Stimulated activated CD4-positive, alpha-beta T cell treated with anti-CD3 and anti-CD28 coated beads, TNF-alpha, amount 100 ng/mL, for 1 hour (primary cell): Measurements from ENCODE around the gene NHERF1.

Experiments
- DNase-seq, 3 donors: peaks; one replicate each; pipeline ENCODE4 v3.0.0-alpha.2; 2020; ENCODE audit warnings: low read depth in 3 of 3, low spot score in 1 of 3

The NHERF1 gene

GRCh38 chr17:74807925-74808324, 59.5 kb downstream of the NHERF1 start:
- DNase-seq = no peak

GRCh38 chr17:74808714-74809430, 60.4 kb downstream of the NHERF1 start:
- no peak for DNase-seq

GRCh38 chr17:74810699-74811485, 62.5 kb downstream of the NHERF1 start:
- DNase-seq = no peak

GRCh38 chr17:74812109-74813009, 63.9 kb downstream of the NHERF1 start:
- no peak for DNase-seq

GRCh38 chr17:74814453-74814852, 66.0 kb downstream of the NHERF1 start:
- no peak for DNase-seq

GRCh38 chr17:74815067-74815466, 66.6 kb downstream of the NHERF1 start:
- DNase-seq = no peak

GRCh38 chr17:74815550-74816370, 67.3 kb downstream of the NHERF1 start:
- DNase-seq = no peak

- no peak for DNase-seq
Measured at GRCh38 chr17:74816905-74817620, 68.6 kb downstream of the NHERF1 start.

GRCh38 chr17:74818291-74818938, 70.0 kb downstream of the NHERF1 start:
- DNase-seq = no peak
